ENCODE measurements around the gene PPP4R2. TPM values are rescaled to one million over a fixed set of nuclear protein-coding genes. Genes with fewer than 3 reads are reported as not detected.
A peak's percentile ranks its signal among the peaks of the same experiment; 100 is the strongest.

PPP4R2 gene
- total RNA-seq, 1 donor from 2014 or later: 105 TPM

DNA sequence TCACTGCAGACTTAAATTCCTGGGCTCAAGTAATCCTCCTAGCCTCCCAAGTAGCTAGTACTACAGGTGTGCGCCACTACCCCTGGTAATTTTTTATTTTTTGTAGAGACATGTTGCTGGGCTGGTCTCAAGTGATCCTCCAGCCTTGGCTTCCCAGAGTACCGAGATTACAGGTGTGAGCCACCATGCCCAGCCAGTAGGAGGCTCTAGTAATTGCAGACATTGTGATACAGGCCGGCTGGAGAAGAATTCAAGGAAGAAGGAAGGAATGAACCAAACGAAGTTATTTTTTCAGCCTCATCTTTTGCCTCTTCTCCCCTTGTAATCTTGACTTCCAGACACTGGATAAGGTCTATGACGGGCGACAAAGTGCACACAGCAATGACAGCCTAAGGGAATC lies 3.2 kb upstream of the PPP4R2 start:
- H3K27me3 Mint-ChIP-seq (ENCODE audit: low read depth): no peaks in the 10 kb centered on the region
- no peak for DNase-seq (ENCODE audit: low read depth, low spot score)
- peaks cover 9% of the 10 kb centered on the region for H3K4me1 Mint-ChIP-seq
- no peaks in the 10 kb centered on the region for H3K36me3 Mint-ChIP-seq (ENCODE audit: low read depth)
- no peak overlapping the region for H3K27ac Mint-ChIP-seq (ENCODE audit: unreplicated experiment)
- TF ChIP-seq, protein P1, sequence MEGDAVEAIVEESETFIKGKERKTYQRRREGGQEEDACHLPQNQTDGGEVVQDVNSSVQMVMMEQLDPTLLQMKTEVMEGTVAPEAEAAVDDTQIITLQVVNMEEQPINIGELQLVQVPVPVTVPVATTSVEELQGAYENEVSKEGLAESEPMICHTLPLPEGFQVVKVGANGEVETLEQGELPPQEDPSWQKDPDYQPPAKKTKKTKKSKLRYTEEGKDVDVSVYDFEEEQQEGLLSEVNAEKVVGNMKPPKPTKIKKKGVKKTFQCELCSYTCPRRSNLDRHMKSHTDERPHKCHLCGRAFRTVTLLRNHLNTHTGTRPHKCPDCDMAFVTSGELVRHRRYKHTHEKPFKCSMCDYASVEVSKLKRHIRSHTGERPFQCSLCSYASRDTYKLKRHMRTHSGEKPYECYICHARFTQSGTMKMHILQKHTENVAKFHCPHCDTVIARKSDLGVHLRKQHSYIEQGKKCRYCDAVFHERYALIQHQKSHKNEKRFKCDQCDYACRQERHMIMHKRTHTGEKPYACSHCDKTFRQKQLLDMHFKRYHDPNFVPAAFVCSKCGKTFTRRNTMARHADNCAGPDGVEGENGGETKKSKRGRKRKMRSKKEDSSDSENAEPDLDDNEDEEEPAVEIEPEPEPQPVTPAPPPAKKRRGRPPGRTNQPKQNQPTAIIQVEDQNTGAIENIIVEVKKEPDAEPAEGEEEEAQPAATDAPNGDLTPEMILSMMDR (conservative IDR thresholded peaks at IDR 0.05): peak; percentile 25
- H3K9me3 Mint-ChIP-seq: no peaks in the 10 kb centered on the region
- H3K4me3 Mint-ChIP-seq: peak overlapping the region; percentile 43

DNA sequence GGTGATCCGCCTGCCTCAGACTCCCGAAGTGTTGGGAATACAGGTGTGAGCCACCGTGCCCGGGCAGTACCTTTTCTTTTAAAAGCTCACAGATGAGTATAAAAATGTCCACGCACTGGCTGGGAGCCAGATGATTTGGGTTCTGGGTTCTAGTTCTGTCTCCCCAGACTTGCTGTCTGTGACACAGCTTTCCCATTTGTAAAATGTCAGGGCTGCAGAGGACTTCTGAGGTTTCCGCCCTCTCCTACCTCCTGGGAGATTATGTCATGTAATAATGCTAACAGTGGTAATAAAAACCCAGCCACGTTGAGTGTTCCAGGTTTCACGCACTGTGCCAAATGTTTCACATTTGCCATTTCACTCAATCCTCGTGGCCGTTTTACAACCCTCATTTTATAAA lies 1.3 kb upstream of the PPP4R2 start:
- no peak for DNase-seq (ENCODE audit: low read depth, low spot score)
- Mint-ChIP-seq H3K27me3 (ENCODE audit: low read depth) (no peaks in the 10 kb centered on the region), H3K4me3 (peak overlapping the region; percentile 85), H3K9me3 (no peaks in the 10 kb centered on the region), H3K4me1 (peaks cover 28% of the 10 kb centered on the region), H3K36me3 (ENCODE audit: low read depth) (peaks cover 5% of the 10 kb centered on the region), H3K27ac (ENCODE audit: unreplicated experiment) (no peak overlapping the region)
- TF ChIP-seq, protein P1 (conservative IDR thresholded peaks at IDR 0.05): no peak

DNA sequence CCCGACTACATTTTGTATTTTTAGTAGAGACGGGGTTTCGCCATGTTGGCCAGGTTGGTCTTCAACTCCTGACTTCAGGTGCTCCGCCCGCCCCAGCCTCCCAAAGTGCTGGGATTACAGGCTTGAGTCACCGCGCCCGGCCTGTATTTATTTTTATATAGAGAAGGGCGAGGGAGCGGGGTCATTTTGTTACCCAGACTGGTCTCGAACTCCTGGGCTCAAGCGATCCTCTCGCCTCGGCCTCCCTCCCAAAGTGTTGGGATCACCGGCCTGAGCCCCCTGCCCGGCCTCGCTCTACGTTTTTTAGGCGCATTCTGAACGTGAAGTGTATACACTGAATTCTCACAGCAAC lies 514 bp upstream of the PPP4R2 start:
- Mint-ChIP-seq H3K36me3 (ENCODE audit: low read depth) (peaks cover 9% of the 10 kb centered on the region), H3K9me3 (no peaks in the 10 kb centered on the region), H3K27ac (ENCODE audit: unreplicated experiment) (peak overlapping the region; percentile 95), H3K4me1 (peaks cover 35% of the 10 kb centered on the region), H3K4me3 (peak overlapping the region; percentile 85), H3K27me3 (ENCODE audit: low read depth) (no peaks in the 10 kb centered on the region)
- TF ChIP-seq, protein P1 (conservative IDR thresholded peaks at IDR 0.05): no peak
- no peak for DNase-seq (ENCODE audit: low read depth, low spot score)

DNA sequence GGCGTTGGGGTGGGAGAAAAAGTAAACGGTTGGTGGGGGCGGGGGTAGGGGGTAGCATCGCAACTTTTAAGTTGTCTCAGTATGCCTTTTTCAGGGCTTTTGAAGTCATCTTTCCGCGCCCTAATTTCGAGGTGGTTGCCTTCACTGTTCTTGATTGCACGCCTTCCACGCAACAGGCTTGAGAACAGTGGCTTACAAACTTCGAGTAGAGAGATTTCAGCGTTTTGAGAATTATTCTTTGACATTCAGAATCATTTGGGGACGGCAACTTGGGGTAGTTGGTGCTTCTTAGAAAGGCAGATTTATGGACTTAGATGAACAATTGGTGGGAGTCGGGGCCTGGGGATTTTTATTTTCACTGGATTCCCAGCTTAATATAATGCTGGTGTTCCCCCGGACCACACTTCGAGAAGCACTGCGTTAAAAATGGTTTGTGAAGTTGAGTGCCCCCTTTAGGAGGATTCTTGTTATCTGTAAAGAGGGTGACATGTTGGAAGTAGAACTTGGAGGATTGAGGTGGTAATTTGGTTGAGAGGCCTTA lies 880 bp downstream of the PPP4R2 start:
- H3K36me3 Mint-ChIP-seq (ENCODE audit: low read depth): peaks cover 12% of the 10 kb centered on the region
- H3K4me3 Mint-ChIP-seq: peak overlapping the region; percentile 92
- no peaks in the 10 kb centered on the region for H3K9me3 Mint-ChIP-seq
- TF ChIP-seq, protein P1 (conservative IDR thresholded peaks at IDR 0.05): peak; percentile 62
- no peaks in the 10 kb centered on the region for H3K27me3 Mint-ChIP-seq (ENCODE audit: low read depth)
- peak overlapping the region; percentile 87 for H3K27ac Mint-ChIP-seq (ENCODE audit: unreplicated experiment)
- peak; percentile 18 for DNase-seq (ENCODE audit: low read depth, low spot score)
- H3K4me1 Mint-ChIP-seq: peaks cover 40% of the 10 kb centered on the region

DNA sequence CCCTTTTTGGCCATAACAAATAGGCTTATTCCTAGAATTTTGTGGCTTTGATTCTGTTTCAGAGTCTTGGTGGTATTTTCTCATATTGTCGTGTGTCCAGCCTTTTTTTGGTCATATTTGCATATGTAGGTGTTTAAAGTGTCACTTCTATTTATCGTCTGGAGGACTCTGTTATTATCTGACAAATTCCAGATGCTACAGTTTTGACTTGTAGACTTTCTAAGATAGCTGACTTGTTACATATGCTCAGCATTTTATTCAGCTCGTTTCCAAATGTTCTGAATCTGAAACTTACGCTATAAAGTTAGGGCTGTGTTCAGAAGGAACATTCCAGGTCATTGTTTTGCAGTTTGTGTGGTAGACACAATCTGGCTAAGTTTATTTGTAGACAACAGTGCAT lies 1.9 kb downstream of the PPP4R2 start:
- Mint-ChIP-seq H3K27me3 (ENCODE audit: low read depth) (no peaks in the 10 kb centered on the region), H3K9me3 (no peaks in the 10 kb centered on the region), H3K4me3 (peak overlapping the region; percentile 92), H3K27ac (ENCODE audit: unreplicated experiment) (no peak overlapping the region), H3K36me3 (ENCODE audit: low read depth) (peaks cover 17% of the 10 kb centered on the region), H3K4me1 (peaks cover 46% of the 10 kb centered on the region)
- DNase-seq (ENCODE audit: low read depth, low spot score): no peak
- TF ChIP-seq, protein P1 (conservative IDR thresholded peaks at IDR 0.05): no peak

Data from neural crest cell (in vitro differentiated cells).